Fibroblast of skin of abdomen (primary cell): ENCODE data around the gene ERF.

Source experiments
- DNase-seq: peaks from one replicate; pipeline ENCODE4 v3.0.0-alpha.2; 2013

The ERF gene

GRCh38 chr19:42239544-42240220, 15.2 kb downstream of the ERF start:
- DNase-seq: no peak

- DNase-seq: no peak
Measured at GRCh38 chr19:42235181-42235580, 19.7 kb downstream of the ERF start.

- no peak for DNase-seq
Measured at GRCh38 chr19:42234364-42234763, 20.6 kb downstream of the ERF start.

GRCh38 chr19:42233678-42234292, 21.1 kb downstream of the ERF start:
- DNase-seq: no peak

- DNase-seq: no peak
Measured at GRCh38 chr19:42233106-42233505, 21.8 kb downstream of the ERF start.

GRCh38 chr19:42232435-42232834, 22.5 kb downstream of the ERF start:
- DNase-seq: no peak

GRCh38 chr19:42230571-42230970, 24.4 kb downstream of the ERF start:
- no peak for DNase-seq

- DNase-seq: peak; percentile 15
Measured at GRCh38 chr19:42229855-42230351, 25.0 kb downstream of the ERF start.

GRCh38 chr19:42229301-42229854, 25.6 kb downstream of the ERF start:
- no peak for DNase-seq

GRCh38 chr19:42228641-42229040, 26.3 kb downstream of the ERF start:
- DNase-seq: no peak

GRCh38 chr19:42226886-42227285, 28.0 kb downstream of the ERF start:
- DNase-seq: no peak

GRCh38 chr19:42225718-42226292, 29.1 kb downstream of the ERF start:
- DNase-seq: no peak

- DNase-seq: no peak
Measured at GRCh38 chr19:42224940-42225717, 29.8 kb downstream of the ERF start.

GRCh38 chr19:42220751-42221097, 34.2 kb downstream of the ERF start:
- DNase-seq: no peak

GRCh38 chr19:42219812-42220750, 34.8 kb downstream of the ERF start, which contains the start of gene ZNF526:
Gene ZNF526, plus strand, starts transcription at chr19:42220312. Its CDS starts 4,092 bp downstream, at chr19:42224404.
- peak; percentile 97 for DNase-seq

- peak; percentile 98 for DNase-seq
Measured at GRCh38 chr19:42217520-42218437, 37.1 kb downstream of the ERF start, which contains the start of gene DEDD2. Gene DEDD2, minus strand, starts transcription at chr19:42217677. Its CDS starts 670 bp downstream, at chr19:42217007.

GRCh38 chr19:42216653-42217519, 38.0 kb downstream of the ERF start:
- peak; percentile 24 for DNase-seq

- DNase-seq: no peak
Measured at GRCh38 chr19:42214810-42215485, 40.0 kb downstream of the ERF start.

- DNase-seq: no peak
Measured at GRCh38 chr19:42212886-42213285, 42.0 kb downstream of the ERF start.
